ENCODE data around the gene MED12L.

The MED12L gene

DNA sequence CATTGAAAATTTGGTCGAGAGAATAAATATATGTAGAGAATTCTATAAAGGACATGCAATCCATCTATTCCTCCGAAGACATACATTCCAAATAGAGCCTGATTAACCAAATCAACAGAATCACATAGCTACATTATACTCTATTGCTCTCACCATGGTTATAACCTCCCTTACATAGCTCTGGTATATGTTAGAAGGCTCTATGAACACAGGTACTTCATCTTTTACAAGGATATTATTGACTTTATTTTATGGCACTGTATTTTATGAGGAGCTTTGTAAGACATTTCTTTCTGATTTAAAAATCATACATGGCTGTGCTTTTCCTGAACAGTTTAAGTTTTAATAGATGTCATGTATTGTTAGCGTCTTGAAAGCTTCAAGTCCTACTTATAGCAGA lies 370.6 kb downstream of the MED12L start:
- H3K4me1 Mint-ChIP-seq, result peaks cover 11% of the 10 kb centered on the region
- no peaks in the 10 kb centered on the region for H3K36me3 Mint-ChIP-seq
- ATAC-seq, result no peak
- no peak overlapping the region for H3K4me3 Mint-ChIP-seq
- peaks cover 22% of the 10 kb centered on the region for H3K27me3 Mint-ChIP-seq
- no peaks in the 10 kb centered on the region for H3K9me3 Mint-ChIP-seq
- no peak overlapping the region for H3K27ac Mint-ChIP-seq

DNA sequence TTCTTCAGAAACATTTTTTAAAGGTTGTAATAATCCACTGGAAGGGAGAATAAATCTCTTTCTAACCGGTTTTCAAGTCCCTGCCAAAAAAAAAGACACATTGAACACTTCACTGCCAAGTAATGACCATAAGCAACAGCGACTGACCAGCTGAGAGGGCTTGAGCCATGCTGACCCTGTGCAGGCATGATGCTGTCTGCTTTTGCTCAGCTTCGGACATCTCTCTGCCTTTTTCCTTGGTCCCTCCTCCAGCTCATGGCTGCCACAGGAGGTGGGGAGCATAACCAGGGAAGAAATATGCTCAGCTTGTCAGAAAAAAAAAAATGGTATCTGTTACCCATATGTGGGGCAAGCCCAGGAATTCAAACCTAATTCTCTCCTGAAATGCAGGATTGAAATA lies 373.9 kb downstream of the MED12L start:
- H3K36me3 Mint-ChIP-seq, result no peaks in the 10 kb centered on the region
- no peak for ATAC-seq
- H3K4me3 Mint-ChIP-seq, result no peak overlapping the region
- no peak overlapping the region for H3K27ac Mint-ChIP-seq
- H3K27me3 Mint-ChIP-seq, result peaks cover 42% of the 10 kb centered on the region
- peaks cover 6% of the 10 kb centered on the region for H3K4me1 Mint-ChIP-seq
- H3K9me3 Mint-ChIP-seq, result no peaks in the 10 kb centered on the region

DNA sequence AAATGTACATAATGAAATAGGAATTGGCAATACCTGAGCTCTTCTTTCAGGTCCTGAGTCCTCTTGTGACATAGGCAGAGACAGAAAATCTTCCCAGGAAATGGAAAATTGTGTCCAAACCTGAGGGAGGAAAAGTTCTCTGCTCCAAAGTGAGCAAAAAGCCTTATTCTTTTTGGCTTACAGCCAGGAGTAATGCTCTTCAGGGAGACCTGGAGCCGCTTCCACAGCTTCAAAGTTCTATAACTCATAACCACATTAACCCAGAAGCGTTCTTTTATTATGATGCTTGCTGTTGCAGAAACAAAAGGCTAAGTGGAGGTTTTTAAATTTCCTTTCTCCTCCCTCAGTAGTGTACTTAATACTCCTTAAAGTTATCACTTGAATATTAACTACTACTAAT lies 374.8 kb downstream of the MED12L start:
- H3K27ac Mint-ChIP-seq, result no peak overlapping the region
- no peaks in the 10 kb centered on the region for H3K36me3 Mint-ChIP-seq
- no peaks in the 10 kb centered on the region for H3K9me3 Mint-ChIP-seq
- no peak for ATAC-seq
- peaks cover 6% of the 10 kb centered on the region for H3K4me1 Mint-ChIP-seq
- peaks cover 44% of the 10 kb centered on the region for H3K27me3 Mint-ChIP-seq
- no peak overlapping the region for H3K4me3 Mint-ChIP-seq

DNA sequence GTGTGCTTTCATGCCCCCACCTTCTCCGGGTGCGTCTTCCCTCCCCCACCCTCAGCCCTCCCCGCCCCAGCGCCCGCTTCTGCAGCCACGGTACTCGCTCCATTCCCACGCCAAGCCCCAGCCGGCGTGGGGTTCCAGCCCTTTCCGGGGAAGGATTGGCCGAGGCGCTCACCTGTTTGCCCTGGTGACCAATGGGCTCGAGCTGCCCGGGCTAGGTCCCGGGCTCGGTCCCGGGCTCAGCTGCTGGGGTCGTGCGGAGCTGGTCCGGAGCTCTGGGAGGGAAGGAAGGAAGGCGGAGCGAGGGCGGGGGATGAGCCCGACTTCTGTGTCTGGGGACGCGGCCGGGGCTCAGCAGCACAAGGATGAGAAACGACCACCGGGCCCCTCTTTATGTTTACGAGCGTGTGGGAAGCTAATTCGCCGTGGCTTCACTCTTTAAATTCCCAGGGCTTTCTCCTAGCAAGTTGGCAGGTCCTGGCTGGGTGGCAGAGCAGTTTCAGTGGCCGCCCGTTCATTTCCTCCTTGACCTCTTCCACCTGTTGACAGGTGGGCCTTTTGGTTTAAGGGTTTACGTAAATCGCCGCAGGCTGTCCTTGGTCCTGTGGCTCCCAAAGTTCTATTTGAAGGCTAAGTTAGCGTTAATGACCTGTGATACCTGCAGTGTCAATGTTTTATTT lies 375.4 kb downstream of the MED12L start, which contains the start of gene IGSF10:
IGSF10 (minus strand) TSS at position 288 of the 677 bp plus-strand sequence. CDS start 2,352 bp downstream, outside the sequence.
- Mint-ChIP-seq H3K4me3 (peak within 1 kb of the TSS; percentile 42), H3K4me1 (peaks cover 6% of the 10 kb centered on the region), H3K9me3 (no peaks in the 10 kb centered on the region), H3K36me3 (no peaks in the 10 kb centered on the region), H3K27me3 (peaks cover 37% of the 10 kb centered on the region), H3K27ac (no peak within 1 kb of the TSS)
- no peak for ATAC-seq

DNA sequence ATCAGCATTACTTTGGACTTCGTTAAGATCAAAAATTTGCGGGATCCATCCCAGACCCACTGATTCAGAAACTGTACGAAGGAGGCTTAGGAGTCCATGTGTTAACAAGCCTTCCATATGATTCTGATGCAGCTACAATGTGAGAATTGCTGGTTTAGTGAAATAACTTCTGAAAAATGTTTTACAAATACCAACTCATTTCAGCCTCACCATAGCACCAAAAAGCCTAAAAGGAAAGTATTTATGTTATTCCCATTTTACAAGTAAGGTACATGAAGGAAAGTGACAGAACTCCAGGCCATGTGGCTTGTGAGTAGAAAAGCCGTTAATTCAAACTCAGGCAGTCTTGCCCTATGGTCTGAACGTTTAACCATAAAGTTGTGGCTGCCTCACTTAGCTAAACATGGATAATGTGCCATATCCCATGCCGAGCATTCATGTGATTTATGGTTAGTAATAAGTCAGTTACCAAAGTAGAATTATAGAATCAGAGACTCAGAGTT lies 376.9 kb downstream of the MED12L start:
- Mint-ChIP-seq H3K4me3 (no peak overlapping the region), H3K9me3 (no peaks in the 10 kb centered on the region), H3K36me3 (no peaks in the 10 kb centered on the region), H3K27me3 (peaks cover 34% of the 10 kb centered on the region), H3K4me1 (peaks cover 12% of the 10 kb centered on the region), H3K27ac (no peak overlapping the region)
- ATAC-seq, result no peak

DNA sequence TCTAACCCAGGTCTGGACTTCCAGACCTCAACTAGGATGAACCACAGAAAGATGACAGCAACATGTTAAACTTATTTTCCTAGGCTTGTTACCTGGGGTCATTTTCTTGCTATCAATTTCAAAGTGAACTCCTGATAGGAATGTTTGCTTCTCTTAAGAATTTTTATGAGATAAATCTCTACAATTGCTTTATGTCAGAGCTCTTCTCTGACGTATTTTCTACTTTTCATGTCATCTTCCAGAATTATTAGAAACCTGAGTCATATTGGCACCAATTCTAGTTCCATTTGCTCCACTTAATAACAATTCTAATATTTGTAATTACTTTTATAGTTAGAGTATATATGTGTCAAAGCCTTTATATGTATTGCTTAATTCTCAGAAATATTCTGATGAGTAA lies 377.5 kb downstream of the MED12L start:
- ATAC-seq, result no peak
- Mint-ChIP-seq H3K9me3 (no peaks in the 10 kb centered on the region), H3K27ac (no peak overlapping the region), H3K4me1 (peaks cover 14% of the 10 kb centered on the region), H3K36me3 (no peaks in the 10 kb centered on the region), H3K4me3 (no peak overlapping the region), H3K27me3 (peaks cover 34% of the 10 kb centered on the region)

DNA sequence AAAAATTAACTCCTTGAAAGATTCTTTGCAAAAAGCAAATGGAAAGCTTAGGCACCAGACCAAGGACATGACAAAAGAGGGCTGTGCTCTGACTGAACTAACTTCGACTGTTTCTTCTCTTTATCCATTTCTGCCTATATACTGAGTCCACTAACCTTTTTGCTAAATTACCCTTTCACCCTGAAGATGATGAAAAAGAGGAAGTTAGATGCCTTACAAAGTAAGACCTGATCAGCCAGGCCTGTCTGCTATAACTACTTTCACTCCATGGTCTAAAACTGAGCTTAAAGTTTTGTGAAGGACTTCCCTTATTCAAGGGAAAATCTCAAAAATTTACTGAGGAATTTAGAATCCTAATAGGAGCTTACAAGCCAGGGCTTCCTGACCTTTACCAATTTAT lies 381.6 kb downstream of the MED12L start:
- Mint-ChIP-seq H3K36me3 (no peaks in the 10 kb centered on the region), H3K9me3 (peaks cover 3% of the 10 kb centered on the region), H3K4me1 (peaks cover 8% of the 10 kb centered on the region), H3K27me3 (peaks cover 14% of the 10 kb centered on the region), H3K27ac (no peak overlapping the region), H3K4me3 (no peak overlapping the region)
- ATAC-seq, result peak; percentile 71

DNA sequence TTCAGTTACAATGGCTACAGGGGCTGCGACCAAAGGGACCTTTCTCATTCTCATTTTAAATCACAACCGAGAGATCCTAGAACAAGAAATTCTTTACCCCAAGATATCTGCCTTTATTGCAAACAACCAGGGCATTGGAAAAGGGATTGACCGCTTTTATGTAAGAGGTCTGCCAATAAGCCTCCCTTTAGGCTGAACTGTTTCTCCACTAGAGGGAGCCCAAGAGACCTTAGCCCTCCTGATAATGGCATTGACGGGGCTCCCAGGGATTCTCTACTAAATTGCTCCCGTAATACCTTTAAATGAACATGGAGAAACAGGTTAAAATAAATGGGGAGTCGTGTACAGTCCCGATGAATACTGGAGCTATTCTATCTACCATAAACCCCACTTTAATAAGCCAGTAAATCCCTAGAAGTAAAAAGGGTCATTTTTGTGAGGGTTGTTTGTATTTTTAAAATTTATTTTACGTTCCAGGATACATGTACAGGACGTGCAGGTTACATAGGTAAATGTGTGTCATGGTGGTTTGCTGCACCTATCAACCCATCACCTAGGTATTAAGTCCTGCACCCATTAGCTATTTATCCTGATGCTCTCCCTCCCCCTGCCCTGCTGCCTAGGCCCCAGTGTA lies 382.9 kb downstream of the MED12L start:
- no peak for ATAC-seq
- Mint-ChIP-seq H3K4me1 (peaks cover 8% of the 10 kb centered on the region), H3K27me3 (peaks cover 11% of the 10 kb centered on the region), H3K4me3 (no peak overlapping the region), H3K9me3 (peaks cover 3% of the 10 kb centered on the region), H3K36me3 (no peaks in the 10 kb centered on the region), H3K27ac (no peak overlapping the region)

DNA sequence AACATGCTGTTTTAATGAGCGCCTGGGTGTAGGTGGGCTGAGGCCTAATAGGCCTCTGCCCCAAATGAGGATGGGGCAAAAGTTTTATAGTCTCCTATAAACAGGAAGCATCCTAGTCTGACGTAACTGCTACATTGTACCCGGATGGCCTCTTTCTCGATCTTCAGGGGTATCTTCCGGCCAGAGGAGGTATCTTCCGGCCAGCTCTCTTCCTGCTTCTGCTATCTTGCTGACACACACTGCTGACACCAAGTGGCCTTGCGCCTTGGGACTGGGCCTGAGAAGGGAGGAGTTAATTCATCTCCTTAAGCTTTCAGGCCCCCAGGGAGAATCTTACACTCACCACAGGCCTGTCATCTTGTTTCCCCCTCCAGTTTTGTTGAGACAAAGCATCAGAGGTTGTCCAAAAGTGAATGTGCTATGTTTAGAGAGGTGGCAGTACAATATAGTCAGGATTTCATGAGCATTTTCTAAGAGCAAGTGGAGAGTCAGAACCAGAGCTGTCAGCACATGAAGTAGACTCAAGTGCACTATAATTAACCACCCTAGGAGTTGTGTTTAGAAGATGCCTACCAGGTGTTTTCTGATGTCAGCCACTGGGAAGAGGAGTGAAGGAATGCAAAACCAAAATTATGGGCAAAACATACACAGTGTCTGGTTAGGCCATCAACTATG lies 391.0 kb downstream of the MED12L start:
- no peaks in the 10 kb centered on the region for H3K36me3 Mint-ChIP-seq
- no peak for ATAC-seq
- peaks cover 22% of the 10 kb centered on the region for H3K27me3 Mint-ChIP-seq
- H3K4me3 Mint-ChIP-seq, result no peak overlapping the region
- H3K4me1 Mint-ChIP-seq, result no peaks in the 10 kb centered on the region
- no peak overlapping the region for H3K27ac Mint-ChIP-seq
- no peaks in the 10 kb centered on the region for H3K9me3 Mint-ChIP-seq

DNA sequence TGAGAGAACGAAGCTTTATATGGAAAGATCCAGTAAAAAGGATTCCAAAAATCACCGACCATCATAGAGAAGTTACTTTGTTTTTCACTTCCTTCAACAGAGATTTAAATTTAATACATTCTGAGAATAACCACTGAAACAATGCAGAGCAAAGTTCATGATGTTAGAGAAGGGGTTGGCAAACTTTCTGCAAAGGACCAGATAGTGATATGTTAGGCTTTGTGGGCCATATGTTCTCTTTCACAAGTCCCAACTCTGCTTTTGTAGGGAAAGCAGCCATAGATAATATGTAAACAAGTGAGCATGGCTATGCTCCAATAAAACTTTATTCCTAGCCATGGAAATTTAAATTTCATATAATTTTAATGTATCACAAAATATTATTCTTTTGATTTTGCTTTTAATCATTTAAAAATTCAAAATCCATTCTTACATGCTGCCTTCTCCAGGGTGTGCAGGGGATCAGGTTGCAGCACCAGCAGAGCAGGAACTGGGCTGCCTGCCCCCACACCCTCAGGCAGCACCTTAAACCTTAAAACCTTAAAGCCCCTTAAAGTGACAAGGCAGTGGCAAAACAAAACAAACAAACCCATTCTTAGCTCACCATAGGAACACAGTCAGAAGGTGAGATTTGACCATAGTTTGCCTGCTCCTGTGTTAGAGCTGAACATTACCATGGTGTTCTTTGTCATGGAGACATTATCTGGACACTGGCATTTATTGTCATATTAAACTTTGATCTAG lies 392.3 kb downstream of the MED12L start:
- H3K4me1 Mint-ChIP-seq, result no peaks in the 10 kb centered on the region
- peaks cover 34% of the 10 kb centered on the region for H3K27me3 Mint-ChIP-seq
- H3K4me3 Mint-ChIP-seq, result no peak overlapping the region
- H3K27ac Mint-ChIP-seq, result no peak overlapping the region
- peaks cover 6% of the 10 kb centered on the region for H3K36me3 Mint-ChIP-seq
- H3K9me3 Mint-ChIP-seq, result peaks cover 11% of the 10 kb centered on the region
- ATAC-seq, result no peak

DNA sequence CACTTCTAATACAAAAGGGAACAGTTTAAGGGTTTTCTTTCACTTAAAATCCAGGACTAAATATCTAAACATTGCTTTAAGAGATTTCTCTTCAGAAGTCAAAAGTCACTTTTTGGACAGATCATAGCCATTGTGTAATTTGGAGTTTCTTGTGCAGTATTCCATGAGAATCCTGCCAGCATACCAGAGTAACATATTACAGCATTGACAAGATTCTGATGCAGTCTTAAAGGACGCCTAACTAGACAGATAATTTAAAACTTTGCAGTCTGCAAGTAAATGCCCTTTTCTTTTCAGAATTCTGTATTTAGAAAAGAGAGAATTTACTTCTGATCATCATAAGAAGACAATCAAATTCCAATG lies 392.9 kb downstream of the MED12L start:
- Mint-ChIP-seq H3K27me3 (peaks cover 40% of the 10 kb centered on the region), H3K4me1 (no peaks in the 10 kb centered on the region)
- ATAC-seq, result no peak

DNA sequence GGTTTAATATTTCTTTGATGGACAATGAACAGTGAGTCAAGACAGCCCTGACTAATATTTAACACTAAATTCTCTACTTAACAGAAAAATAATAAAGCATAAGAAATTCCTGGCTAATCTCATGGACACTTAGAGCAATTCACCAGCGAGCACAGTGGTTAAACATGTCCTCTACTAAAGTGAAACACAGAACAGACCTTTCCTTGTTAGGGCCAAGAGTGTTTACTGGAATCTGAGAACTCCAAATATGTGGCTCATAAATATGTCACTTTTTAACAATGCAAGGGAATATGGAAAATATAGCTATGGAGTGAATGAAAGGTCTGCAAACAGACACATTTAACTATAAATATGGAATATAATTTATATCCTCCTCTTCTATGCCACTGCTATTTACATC lies 394.0 kb downstream of the MED12L start:
- H3K27ac Mint-ChIP-seq, result no peak overlapping the region
- no peak for ATAC-seq

More for the DNA sequence above, 392.9 kb downstream of the MED12L start:
- Mint-ChIP-seq H3K4me3 (no peak overlapping the region), H3K27ac (no peak overlapping the region), H3K36me3 (peaks cover 6% of the 10 kb centered on the region), H3K9me3 (peaks cover 11% of the 10 kb centered on the region)

DNA sequence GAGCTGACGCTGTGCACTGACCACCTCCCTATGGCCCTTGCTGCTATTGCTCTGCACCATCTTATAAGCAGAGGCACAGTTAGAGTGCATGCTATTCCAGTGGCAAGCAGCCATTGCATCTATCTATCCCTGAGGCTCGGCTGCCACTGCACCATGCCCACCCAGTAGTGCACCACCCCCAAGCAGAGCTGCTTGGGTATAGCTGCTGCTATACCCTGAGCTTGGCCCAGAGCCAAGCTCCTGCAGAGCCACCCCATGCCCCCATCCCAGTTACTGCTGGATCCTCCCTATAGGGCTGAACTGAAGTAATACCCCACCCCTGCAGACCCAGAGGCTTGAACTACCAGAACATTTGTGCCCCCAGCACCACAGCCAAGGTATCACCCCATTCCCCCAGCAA lies 395.0 kb downstream of the MED12L start:
- Mint-ChIP-seq H3K9me3 (peaks cover 16% of the 10 kb centered on the region), H3K4me1 (no peaks in the 10 kb centered on the region), H3K27me3 (peaks cover 52% of the 10 kb centered on the region), H3K27ac (no peak overlapping the region), H3K4me3 (no peak overlapping the region), H3K36me3 (peaks cover 6% of the 10 kb centered on the region)
- ATAC-seq, result no peak

More for the DNA sequence above, 394.0 kb downstream of the MED12L start:
- peaks cover 6% of the 10 kb centered on the region for H3K36me3 Mint-ChIP-seq
- H3K27me3 Mint-ChIP-seq, result peaks cover 42% of the 10 kb centered on the region
- no peaks in the 10 kb centered on the region for H3K4me1 Mint-ChIP-seq
- H3K9me3 Mint-ChIP-seq, result peaks cover 11% of the 10 kb centered on the region
- H3K4me3 Mint-ChIP-seq, result no peak overlapping the region

DNA sequence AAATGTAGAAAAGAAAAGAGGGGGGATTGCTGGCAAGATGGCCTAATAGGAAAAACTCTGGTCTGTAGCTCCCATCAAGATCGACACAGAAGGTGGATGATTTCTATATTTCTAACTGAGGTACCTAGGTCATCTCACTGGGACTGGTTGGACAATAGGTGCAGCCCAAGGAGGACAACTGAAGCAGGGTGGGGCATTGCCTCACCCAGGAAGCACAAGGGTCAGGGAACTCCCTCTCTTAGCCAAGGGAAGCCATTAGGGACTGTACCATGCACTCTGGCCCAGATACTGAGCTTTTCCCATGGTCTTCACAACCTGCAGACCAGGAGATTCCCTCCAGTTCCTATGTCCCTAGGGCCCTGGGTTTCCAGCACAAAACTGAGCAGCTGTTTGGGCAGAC lies 398.0 kb downstream of the MED12L start:
- peaks cover 16% of the 10 kb centered on the region for H3K9me3 Mint-ChIP-seq
- no peak for ATAC-seq
- H3K27me3 Mint-ChIP-seq, result peaks cover 68% of the 10 kb centered on the region
- peaks cover 6% of the 10 kb centered on the region for H3K36me3 Mint-ChIP-seq
- H3K4me1 Mint-ChIP-seq, result no peaks in the 10 kb centered on the region
- no peak overlapping the region for H3K27ac Mint-ChIP-seq
- no peak overlapping the region for H3K4me3 Mint-ChIP-seq

DNA sequence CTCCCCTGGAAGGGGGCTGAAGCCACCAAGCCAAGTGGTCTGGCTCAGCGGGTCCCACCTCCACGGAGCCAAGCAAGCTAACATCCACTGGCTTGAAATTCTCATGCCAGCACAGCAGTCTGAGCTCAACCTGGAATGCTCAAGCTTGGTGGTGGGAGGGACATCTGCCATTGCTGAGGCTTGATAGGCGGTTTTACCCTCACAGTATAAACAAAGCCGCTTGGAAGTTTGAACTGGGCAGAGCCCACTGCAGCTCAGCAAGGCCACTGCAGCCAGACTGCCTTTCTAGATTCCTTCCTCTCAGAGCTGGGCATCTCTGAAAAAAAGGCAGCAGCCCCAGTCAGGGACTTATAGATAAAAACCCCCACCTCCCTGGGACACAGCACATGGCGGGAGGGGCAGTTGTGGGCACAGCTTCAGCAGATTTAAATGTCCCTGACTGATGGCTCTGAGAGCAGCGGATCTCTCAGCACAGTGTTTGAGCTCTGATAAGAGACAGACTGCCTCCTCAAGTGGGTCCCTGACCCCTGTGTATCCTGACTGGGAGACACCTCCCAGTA lies 398.6 kb downstream of the MED12L start:
- Mint-ChIP-seq H3K27ac (no peak overlapping the region), H3K4me3 (no peak overlapping the region), H3K9me3 (peaks cover 20% of the 10 kb centered on the region), H3K36me3 (peaks cover 6% of the 10 kb centered on the region), H3K4me1 (no peaks in the 10 kb centered on the region), H3K27me3 (peaks cover 72% of the 10 kb centered on the region)
- ATAC-seq, result no peak

Measured in stimulated activated memory B cell treated with anti-CD40 and anti-IgM and Interleukin-4, amounts not matched to agents 10 μg/mL and 1 μg/mL and 100 μg/mL, for 72 hours (primary cell).